Osteoblast (primary cell): ENCODE measurements around the gene SLC25A17. TPM values are rescaled to one million over a fixed set of nuclear protein-coding genes. Genes with fewer than 3 reads are reported as not detected.

ENCODE experiments used
- DNase-seq: peaks from one replicate; pipeline ENCODE4 v3.0.0; 2011; ENCODE audit warnings: low spot score, mixed read lengths; ENCODE audit not compliant: insufficient read length; ENCODE audit errors: missing footprints
- H2AFZ ChIP-seq: 2 replicates; pipeline ENCODE4 v1.6.0; 2011; ENCODE audit warnings: mild to moderate bottlenecking, low read length
- H3K27ac ChIP-seq: 2 replicates; pipeline ENCODE4 v1.5.1; 2011; ENCODE audit warnings: mild to moderate bottlenecking, low read depth, low read length, moderate library complexity
- H3K27me3 ChIP-seq: 2 replicates; pipeline ENCODE4 v1.6.0; 2012; ENCODE audit warnings: mild to moderate bottlenecking, control low read depth, inconsistent platforms, low read length, moderate library complexity; ENCODE audit not compliant: insufficient read depth
- H3K36me3 ChIP-seq: 2 replicates; pipeline ENCODE4 v1.5.1; 2011; ENCODE audit warnings: mild to moderate bottlenecking, low read length, control low read depth, moderate library complexity; ENCODE audit not compliant: insufficient read depth
- H3K4me1 ChIP-seq: 2 replicates; pipeline ENCODE4 v1.5.1; 2011; ENCODE audit warnings: mild to moderate bottlenecking, low read length, control low read depth, moderate library complexity; ENCODE audit not compliant: insufficient read depth
- H3K4me2 ChIP-seq: 2 replicates; pipeline ENCODE4 v1.6.0; 2011; ENCODE audit warnings: mild to moderate bottlenecking, low read length; ENCODE audit not compliant: insufficient read depth
- H3K4me3 ChIP-seq: fragments of 200-600 bp; sonication (generic); 3 replicates; pipeline ENCODE4 v1.5.1; 2012; ENCODE audit warnings: mild to moderate bottlenecking, low read length, inconsistent platforms; ENCODE audit not compliant: insufficient read depth
- H3K79me2 ChIP-seq: 2 replicates; pipeline ENCODE4 v1.6.0; 2012; ENCODE audit warnings: mild to moderate bottlenecking, low read length, control low read depth, inconsistent platforms; ENCODE audit not compliant: insufficient read depth
- H3K9me3 ChIP-seq: 2 replicates; pipeline ENCODE4 v1.5.1; 2011; ENCODE audit warnings: low read depth, low read length, control low read depth
- H4K20me1 ChIP-seq: 2 replicates; pipeline ENCODE4 v1.6.0; 2012; ENCODE audit warnings: mild to moderate bottlenecking, low read length, control low read depth; ENCODE audit not compliant: insufficient read depth
- CTCF ChIP-seq: IDR thresholded peaks from 2 replicates; pipeline ENCODE4 v1.5.1; 2011; ENCODE audit warnings: mild to moderate bottlenecking, low read depth, low read length, moderate library complexity; ENCODE audit errors: extremely low read depth
- total RNA-seq: library from RNA; depleted of rRNA; stranded (reverse); fragments of >200 nt; gene quantifications from 2 replicates; pipeline ENCODE4 v1.2.3, GENCODE V29; 2012

The SLC25A17 gene
- total RNA-seq, 1 donor: 16.3 TPM

- Histone ChIP-seq H3K27ac (no peak overlapping the region), H3K4me2 (no peak overlapping the region), H3K79me2 (no peaks in the 10 kb centered on the region), H2AFZ (no peak overlapping the region), H4K20me1 (no peaks in the 10 kb centered on the region), H3K9me3 (no peaks in the 10 kb centered on the region), H3K27me3 (no peaks in the 10 kb centered on the region), H3K4me1 (no peaks in the 10 kb centered on the region), H3K4me3 (no peak overlapping the region), H3K36me3 (no peaks in the 10 kb centered on the region)
- no peak for TF ChIP-seq CTCF
- no peak for DNase-seq
Observed at GRCh38 chr22:40733919-40734318, 85.2 kb downstream of the SLC25A17 start.

GRCh38 chr22:40732999-40733292 lies 86.2 kb downstream of the SLC25A17 start:
- H3K9me3 ChIP-seq: no peaks in the 10 kb centered on the region
- H4K20me1 ChIP-seq: no peaks in the 10 kb centered on the region
- TF ChIP-seq CTCF: no peak
- peak overlapping the region; percentile 29 for H3K4me2 ChIP-seq
- no peak for DNase-seq
- H3K27me3 ChIP-seq: no peaks in the 10 kb centered on the region
- H3K79me2 ChIP-seq: no peaks in the 10 kb centered on the region
- no peaks in the 10 kb centered on the region for H3K36me3 ChIP-seq
- no peak overlapping the region for H3K27ac ChIP-seq
- H3K4me1 ChIP-seq: no peaks in the 10 kb centered on the region
- no peak overlapping the region for H2AFZ ChIP-seq
- H3K4me3 ChIP-seq: no peak overlapping the region

GRCh38 chr22:40729284-40729683 lies 89.9 kb downstream of the SLC25A17 start:
- no peaks in the 10 kb centered on the region for H3K9me3 ChIP-seq
- H3K79me2 ChIP-seq: no peaks in the 10 kb centered on the region
- TF ChIP-seq CTCF: no peak
- no peak for DNase-seq
- no peak overlapping the region for H2AFZ ChIP-seq
- H3K4me2 ChIP-seq: no peak overlapping the region
- no peaks in the 10 kb centered on the region for H4K20me1 ChIP-seq
- H3K27me3 ChIP-seq: no peaks in the 10 kb centered on the region
- no peak overlapping the region for H3K27ac ChIP-seq
- H3K4me1 ChIP-seq: no peaks in the 10 kb centered on the region
- no peak overlapping the region for H3K4me3 ChIP-seq
- no peaks in the 10 kb centered on the region for H3K36me3 ChIP-seq

GRCh38 chr22:40728731-40729189 lies 90.4 kb downstream of the SLC25A17 start:
- H4K20me1 ChIP-seq: no peaks in the 10 kb centered on the region
- no peaks in the 10 kb centered on the region for H3K36me3 ChIP-seq
- no peaks in the 10 kb centered on the region for H3K79me2 ChIP-seq
- no peak overlapping the region for H3K4me3 ChIP-seq
- no peak for TF ChIP-seq CTCF
- no peak overlapping the region for H3K27ac ChIP-seq
- H2AFZ ChIP-seq: no peak overlapping the region
- no peaks in the 10 kb centered on the region for H3K9me3 ChIP-seq
- H3K4me1 ChIP-seq: no peaks in the 10 kb centered on the region
- DNase-seq: no peak
- no peak overlapping the region for H3K4me2 ChIP-seq
- no peaks in the 10 kb centered on the region for H3K27me3 ChIP-seq
